ENCODE measurements around the gene FGF18. TPM values are rescaled to one million over a fixed set of nuclear protein-coding genes. Genes with fewer than 3 reads are reported as not detected.

Gene FGF18
- total and polyA plus RNA-seq, 8 donors = 0.13 to 0.97 (median 0.36) TPM

DNA sequence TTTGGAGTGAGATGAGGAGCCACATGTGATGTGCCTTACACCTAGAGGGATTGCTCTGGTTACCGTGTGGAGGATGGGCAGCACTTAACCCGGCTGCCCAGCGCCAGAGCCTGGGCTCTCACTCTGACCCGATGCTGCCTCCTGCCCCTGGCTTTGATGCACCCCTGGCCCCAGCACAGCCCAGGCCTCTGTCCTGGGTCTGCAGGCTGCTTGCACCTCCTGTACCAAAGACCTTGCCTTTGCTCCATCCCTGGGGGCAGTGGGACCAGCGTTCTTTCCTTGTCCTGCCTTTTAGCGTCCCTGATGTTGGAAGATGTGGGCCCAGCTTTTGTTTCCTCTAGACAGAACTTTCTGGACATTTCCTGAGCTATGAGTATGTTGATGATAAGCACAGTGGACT is 40.4 kb downstream of the FGF18 start:
- Histone ChIP-seq H3K27me3 (no peaks in the 10 kb centered on the region), H3K27ac (no peak overlapping the region), H3K9me3 (no peaks in the 10 kb centered on the region), H3K4me3 (no peak overlapping the region), H3K4me1 (no peaks in the 10 kb centered on the region), H3K36me3 (no peaks in the 10 kb centered on the region)
- DNase-seq (no peak), FAIRE-seq (no peak), ATAC-seq (no peak)
- 78 to 84% methylated on average over 5 to 6 of the region's 6 CpGs for WGBS, 2 donors
- TF ChIP-seq, protein P1, sequence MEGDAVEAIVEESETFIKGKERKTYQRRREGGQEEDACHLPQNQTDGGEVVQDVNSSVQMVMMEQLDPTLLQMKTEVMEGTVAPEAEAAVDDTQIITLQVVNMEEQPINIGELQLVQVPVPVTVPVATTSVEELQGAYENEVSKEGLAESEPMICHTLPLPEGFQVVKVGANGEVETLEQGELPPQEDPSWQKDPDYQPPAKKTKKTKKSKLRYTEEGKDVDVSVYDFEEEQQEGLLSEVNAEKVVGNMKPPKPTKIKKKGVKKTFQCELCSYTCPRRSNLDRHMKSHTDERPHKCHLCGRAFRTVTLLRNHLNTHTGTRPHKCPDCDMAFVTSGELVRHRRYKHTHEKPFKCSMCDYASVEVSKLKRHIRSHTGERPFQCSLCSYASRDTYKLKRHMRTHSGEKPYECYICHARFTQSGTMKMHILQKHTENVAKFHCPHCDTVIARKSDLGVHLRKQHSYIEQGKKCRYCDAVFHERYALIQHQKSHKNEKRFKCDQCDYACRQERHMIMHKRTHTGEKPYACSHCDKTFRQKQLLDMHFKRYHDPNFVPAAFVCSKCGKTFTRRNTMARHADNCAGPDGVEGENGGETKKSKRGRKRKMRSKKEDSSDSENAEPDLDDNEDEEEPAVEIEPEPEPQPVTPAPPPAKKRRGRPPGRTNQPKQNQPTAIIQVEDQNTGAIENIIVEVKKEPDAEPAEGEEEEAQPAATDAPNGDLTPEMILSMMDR (IDR thresholded peaks at IDR 0.05) = no peak
- intact Hi-C loops (cut with DNase I) = no loop called here

- FAIRE-seq (no peak), DNase-seq (no peak), ATAC-seq (no peak)
- intact Hi-C loops (cut with DNase I) = no loop called here
- no peak overlapping the region for H3K27ac ChIP-seq
- TF ChIP-seq, protein P1 (IDR thresholded peaks at IDR 0.05) = no peak
- WGBS, 2 donors = 74 to 76% methylated on average over 15 of the region's 15 CpGs
- H3K9me3 ChIP-seq = no peaks in the 10 kb centered on the region
- no peaks in the 10 kb centered on the region for H3K36me3 ChIP-seq
- H3K4me1 ChIP-seq = no peaks in the 10 kb centered on the region
- no peaks in the 10 kb centered on the region for H3K27me3 ChIP-seq
- H3K4me3 ChIP-seq = no peak overlapping the region
These were observed 42.9 kb downstream of the FGF18 start for GRCh38 chr5:171462136-171462927.

GRCh38 chr5:171462928-171463861 is 43.7 kb downstream of the FGF18 start:
- no peak overlapping the region for H3K4me3 ChIP-seq
- intact Hi-C loops (cut with DNase I) = no loop called here
- H3K4me1 ChIP-seq = no peaks in the 10 kb centered on the region
- DNase-seq (no peak), ATAC-seq (no peak), FAIRE-seq (no peak)
- H3K27me3 ChIP-seq = no peaks in the 10 kb centered on the region
- no peak overlapping the region for H3K27ac ChIP-seq
- H3K36me3 ChIP-seq = no peaks in the 10 kb centered on the region
- no peaks in the 10 kb centered on the region for H3K9me3 ChIP-seq
- 64 to 77% methylated on average over 11 of the region's 11 CpGs for WGBS, 2 donors
- TF ChIP-seq, protein P1 (IDR thresholded peaks at IDR 0.05) = no peak

- intact Hi-C loops (cut with DNase I) = no loop called here
- DNase-seq (no peak), ATAC-seq (no peak), FAIRE-seq (no peak)
- Histone ChIP-seq H3K4me1 (no peaks in the 10 kb centered on the region), H3K27ac (no peak overlapping the region), H3K9me3 (no peaks in the 10 kb centered on the region), H3K27me3 (no peaks in the 10 kb centered on the region), H3K4me3 (no peak overlapping the region), H3K36me3 (no peaks in the 10 kb centered on the region)
- 72 to 81% methylated on average over 4 of the region's 4 CpGs for WGBS, 2 donors
- TF ChIP-seq, protein P1 (IDR thresholded peaks at IDR 0.05) = no peak
These were observed 44.4 kb downstream of the FGF18 start for GRCh38 chr5:171463862-171464229.
